Karpas-422 (cell line): ENCODE results near the gene GCK. TPM values are rescaled to one million over a fixed set of nuclear protein-coding genes. Genes with fewer than 3 reads are reported as not detected.

Source experiments
- DNase-seq: peaks from one replicate; pipeline ENCODE4 v3.0.0-alpha.2; 2015
- H2AFZ ChIP-seq: fragments of 200-600 bp; sonication (generic); 2 replicates; pipeline ENCODE4 v1.6.1; 2014; ENCODE audit warnings: antibody characterized with exemption, low read length, mixed read lengths
- H3K27ac ChIP-seq: fragments of 200-600 bp; sonication (generic); 2 replicates; pipeline ENCODE4 v1.5.1; 2014; ENCODE audit warnings: mild to moderate bottlenecking, low read length, moderate library complexity
- H3K27me3 ChIP-seq: fragments of 200-600 bp; sonication (generic); 2 replicates; pipeline ENCODE4 v1.6.1; 2014; ENCODE audit warnings: low read length, mixed read lengths
- H3K36me3 ChIP-seq: fragments of 200-600 bp; sonication (generic); 2 replicates; pipeline ENCODE4 v1.6.1; 2014; ENCODE audit warnings: low read length, mixed read lengths; ENCODE audit not compliant: insufficient read depth
- H3K4me1 ChIP-seq: fragments of 200-600 bp; sonication (generic); 2 replicates; pipeline ENCODE4 v1.6.1; 2014; ENCODE audit warnings: mild to moderate bottlenecking, low read length, mixed read lengths
- H3K4me2 ChIP-seq: fragments of 200-600 bp; sonication (generic); 2 replicates; pipeline ENCODE4 v1.6.1; 2014; ENCODE audit warnings: low read length, low read depth, mild to moderate bottlenecking; ENCODE audit not compliant: poor library complexity, severe bottlenecking
- H3K4me3 ChIP-seq: fragments of 200-600 bp; sonication (generic); 2 replicates; pipeline ENCODE4 v1.5.1; 2014; ENCODE audit warnings: mild to moderate bottlenecking, antibody characterized with exemption, low read length, mixed read lengths
- H3K79me2 ChIP-seq: fragments of 200-600 bp; sonication (generic); 2 replicates; pipeline ENCODE4 v1.6.1; 2014; ENCODE audit warnings: mild to moderate bottlenecking, low read length, mixed read lengths
- H3K9ac ChIP-seq: fragments of 200-600 bp; sonication (generic); 2 replicates; pipeline ENCODE4 v1.6.0; 2014; ENCODE audit warnings: low read length
- H3K9me2 ChIP-seq: fragments of 200-600 bp; sonication (generic), shearing (Covaris generic); replicated peaks from 2 replicates; pipeline ENCODE4 v1.6.0; 2014; ENCODE audit warnings: mild to moderate bottlenecking, low read length, moderate library complexity; ENCODE audit not compliant: insufficient read depth
- H3K9me3 ChIP-seq: fragments of 300-700, 200-600 bp; sonication (generic); 2 replicates; pipeline ENCODE4 v1.6.1; 2014; ENCODE audit warnings: low read length, mixed read lengths
- H4K20me1 ChIP-seq: fragments of 200-600 bp; sonication (generic); 2 replicates; pipeline ENCODE4 v1.6.1; 2014; ENCODE audit warnings: mild to moderate bottlenecking, antibody characterized with exemption, low read length, low read depth; ENCODE audit not compliant: insufficient read depth
- total RNA-seq: library from RNA; depleted of rRNA; stranded (reverse); fragments of >200 nt; shearing (Covaris generic); gene quantifications from 2 replicates; pipeline ENCODE4 v1.2.3, GENCODE V29; 2014; ENCODE audit warnings: low replicate concordance

The GCK gene
- total RNA-seq, 1 experiment from 2014 or later = not detected

GRCh38 chr7:44116087-44116788 is 73.0 kb downstream of the GCK start:
- Histone ChIP-seq H3K36me3 (peaks cover 16% of the 10 kb centered on the region), H3K9me2 (no peaks in the 10 kb centered on the region)

GRCh38 chr7:44114586-44115310 is 74.5 kb downstream of the GCK start:
- Histone ChIP-seq H3K9me3 (no peaks in the 10 kb centered on the region), H3K9me2 (no peaks in the 10 kb centered on the region), H3K36me3 (peaks cover 3% of the 10 kb centered on the region), H3K4me1 (peaks cover 17% of the 10 kb centered on the region), H4K20me1 (no peaks in the 10 kb centered on the region; the same call in 1 of the 2 replicates), H2AFZ (no peak overlapping the region), H3K4me2 (no peak overlapping the region), H3K4me3 (no peak overlapping the region), H3K27ac (no peak overlapping the region), H3K27me3 (no peaks in the 10 kb centered on the region), H3K9ac (no peak overlapping the region), H3K79me2 (peaks cover 4% of the 10 kb centered on the region; the same call in 1 of the 2 replicates)
- DNase-seq = no peak

More at GRCh38 chr7:44116087-44116788, 73.0 kb downstream of the GCK start:
- no peak for DNase-seq
- Histone ChIP-seq H3K9me3 (no peaks in the 10 kb centered on the region), H3K4me3 (no peak overlapping the region), H2AFZ (no peak overlapping the region), H3K9ac (no peak overlapping the region), H3K4me2 (no peak overlapping the region), H4K20me1 (peaks cover 5% of the 10 kb centered on the region; the same call in 1 of the 2 replicates), H3K79me2 (peaks cover 18% of the 10 kb centered on the region), H3K27me3 (no peaks in the 10 kb centered on the region), H3K27ac (no peak overlapping the region), H3K4me1 (peaks cover 23% of the 10 kb centered on the region)

- no peak for DNase-seq
- H3K9me2 ChIP-seq = no peaks in the 10 kb centered on the region
- no peak overlapping the region for H2AFZ ChIP-seq
- H3K27ac ChIP-seq = no peak overlapping the region
- H3K79me2 ChIP-seq = no peaks in the 10 kb centered on the region
- peaks cover 3% of the 10 kb centered on the region; the same call in 1 of the 2 replicates for H3K36me3 ChIP-seq
- H3K9ac ChIP-seq = no peak overlapping the region
- H3K9me3 ChIP-seq = no peaks in the 10 kb centered on the region
- peaks cover 17% of the 10 kb centered on the region for H3K4me1 ChIP-seq
- no peaks in the 10 kb centered on the region for H3K27me3 ChIP-seq
- no peaks in the 10 kb centered on the region; the same call in 1 of the 2 replicates for H4K20me1 ChIP-seq
- no peak overlapping the region for H3K4me2 ChIP-seq
- no peak overlapping the region for H3K4me3 ChIP-seq
Observed at GRCh38 chr7:44113764-44114354, 75.4 kb downstream of the GCK start.

- H2AFZ ChIP-seq = no peak overlapping the region
- H3K27ac ChIP-seq = no peak overlapping the region
- H3K9me2 ChIP-seq = no peaks in the 10 kb centered on the region
- no peak overlapping the region for H3K4me3 ChIP-seq
- peaks cover 3% of the 10 kb centered on the region; the same call in 1 of the 2 replicates for H3K36me3 ChIP-seq
- H4K20me1 ChIP-seq = no peaks in the 10 kb centered on the region; the same call in 1 of the 2 replicates
- no peak for DNase-seq
- H3K27me3 ChIP-seq = no peaks in the 10 kb centered on the region
- H3K4me2 ChIP-seq = no peak overlapping the region
- no peaks in the 10 kb centered on the region for H3K79me2 ChIP-seq
- H3K4me1 ChIP-seq = peaks cover 17% of the 10 kb centered on the region
- no peaks in the 10 kb centered on the region for H3K9me3 ChIP-seq
- H3K9ac ChIP-seq = no peak overlapping the region
Observed at GRCh38 chr7:44112997-44113763, 76.1 kb downstream of the GCK start.

- H3K9ac ChIP-seq = no peak overlapping the region
- H3K79me2 ChIP-seq = no peaks in the 10 kb centered on the region
- no peaks in the 10 kb centered on the region for H3K9me3 ChIP-seq
- peaks cover 17% of the 10 kb centered on the region for H3K4me1 ChIP-seq
- no peak overlapping the region for H3K4me3 ChIP-seq
- no peak overlapping the region for H3K27ac ChIP-seq
- H3K27me3 ChIP-seq = no peaks in the 10 kb centered on the region
- no peak overlapping the region for H3K4me2 ChIP-seq
- no peak overlapping the region for H2AFZ ChIP-seq
- H4K20me1 ChIP-seq = no peaks in the 10 kb centered on the region; the same call in 1 of the 2 replicates
- H3K36me3 ChIP-seq = peaks cover 2% of the 10 kb centered on the region; the same call in 1 of the 2 replicates
- no peaks in the 10 kb centered on the region for H3K9me2 ChIP-seq
- DNase-seq = peak; percentile 61
Observed at GRCh38 chr7:44112231-44112996, 76.8 kb downstream of the GCK start.

- Histone ChIP-seq H3K4me2 (no peak overlapping the region), H3K36me3 (no peaks in the 10 kb centered on the region), H3K27me3 (no peaks in the 10 kb centered on the region), H4K20me1 (no peaks in the 10 kb centered on the region; the same call in 1 of the 2 replicates), H3K9me3 (no peaks in the 10 kb centered on the region), H2AFZ (no peak overlapping the region), H3K27ac (no peak overlapping the region), H3K4me1 (peaks cover 17% of the 10 kb centered on the region), H3K4me3 (no peak overlapping the region), H3K79me2 (no peaks in the 10 kb centered on the region), H3K9me2 (no peaks in the 10 kb centered on the region), H3K9ac (no peak overlapping the region)
- peak; percentile 84 for DNase-seq
Observed at GRCh38 chr7:44111761-44112160, 77.5 kb downstream of the GCK start.

- H2AFZ ChIP-seq = no peak overlapping the region
- H3K79me2 ChIP-seq = no peaks in the 10 kb centered on the region
- no peaks in the 10 kb centered on the region for H3K9me2 ChIP-seq
- no peak for DNase-seq
- H3K4me2 ChIP-seq = no peak overlapping the region
- no peaks in the 10 kb centered on the region for H3K9me3 ChIP-seq
- H4K20me1 ChIP-seq = no peaks in the 10 kb centered on the region; the same call in 1 of the 2 replicates
- H3K4me1 ChIP-seq = peaks cover 17% of the 10 kb centered on the region
- H3K27me3 ChIP-seq = no peaks in the 10 kb centered on the region
- no peak overlapping the region for H3K9ac ChIP-seq
- H3K27ac ChIP-seq = no peak overlapping the region
- H3K36me3 ChIP-seq = no peaks in the 10 kb centered on the region
- no peak overlapping the region for H3K4me3 ChIP-seq
Observed at GRCh38 chr7:44110719-44111635, 78.3 kb downstream of the GCK start.
